ENCODE measurements around the gene TAMALIN.

DNA sequence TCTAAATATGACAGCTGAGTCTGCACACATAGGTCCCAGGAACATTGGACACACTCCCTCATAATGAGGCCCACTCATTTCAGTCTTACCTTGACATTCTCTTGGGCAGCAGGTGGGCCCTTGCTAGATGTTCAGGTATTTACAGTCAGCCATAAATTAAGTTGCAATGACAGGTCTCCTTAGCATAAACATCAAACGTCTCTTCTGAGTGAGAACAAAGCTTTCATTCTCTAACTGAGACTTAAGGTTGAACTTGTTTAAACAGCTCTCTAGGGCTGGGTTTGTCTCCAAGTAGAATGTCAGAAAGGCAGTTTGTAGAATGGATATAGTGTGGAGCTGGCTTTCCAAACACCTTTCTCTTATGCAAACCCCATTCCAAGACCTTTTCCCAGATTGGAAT, 44.9 kb upstream of the TAMALIN start:
- TF ChIP-seq POLR2A (IDR thresholded peaks at IDR 0.05; ENCODE audit: low read depth, low read length) (no peak), POLR2AphosphoS5 (IDR thresholded peaks at IDR 0.05; ENCODE audit: low read depth, low read length) (no peak), POU2F2 (IDR thresholded peaks at IDR 0.05; ENCODE audit: low read depth, low read length) (no peak), TAF1 (IDR thresholded peaks at IDR 0.05; ENCODE audit: low read depth, low read length) (no peak), SPI1 (IDR thresholded peaks at IDR 0.05; ENCODE audit: low read depth, low read length) (no peak)

All from GM12891 (cell line).